GM18511 (cell line): ENCODE measurements around the gene TMEM175.
"Not testable (repeated sequence)": the region's sequence is repeated elsewhere in the genome, so short reads cannot be mapped to it uniquely, and the experiment has no call there.

Source experiments
- ATAC-seq: cut with Tn5 transposase; IDR thresholded peaks from one replicate; pipeline ENCODE4 v1.9.1; 2021; ENCODE audit warnings: mild to moderate bottlenecking, moderate library complexity; ENCODE audit not compliant: unreplicated experiment

TMEM175 gene

DNA sequence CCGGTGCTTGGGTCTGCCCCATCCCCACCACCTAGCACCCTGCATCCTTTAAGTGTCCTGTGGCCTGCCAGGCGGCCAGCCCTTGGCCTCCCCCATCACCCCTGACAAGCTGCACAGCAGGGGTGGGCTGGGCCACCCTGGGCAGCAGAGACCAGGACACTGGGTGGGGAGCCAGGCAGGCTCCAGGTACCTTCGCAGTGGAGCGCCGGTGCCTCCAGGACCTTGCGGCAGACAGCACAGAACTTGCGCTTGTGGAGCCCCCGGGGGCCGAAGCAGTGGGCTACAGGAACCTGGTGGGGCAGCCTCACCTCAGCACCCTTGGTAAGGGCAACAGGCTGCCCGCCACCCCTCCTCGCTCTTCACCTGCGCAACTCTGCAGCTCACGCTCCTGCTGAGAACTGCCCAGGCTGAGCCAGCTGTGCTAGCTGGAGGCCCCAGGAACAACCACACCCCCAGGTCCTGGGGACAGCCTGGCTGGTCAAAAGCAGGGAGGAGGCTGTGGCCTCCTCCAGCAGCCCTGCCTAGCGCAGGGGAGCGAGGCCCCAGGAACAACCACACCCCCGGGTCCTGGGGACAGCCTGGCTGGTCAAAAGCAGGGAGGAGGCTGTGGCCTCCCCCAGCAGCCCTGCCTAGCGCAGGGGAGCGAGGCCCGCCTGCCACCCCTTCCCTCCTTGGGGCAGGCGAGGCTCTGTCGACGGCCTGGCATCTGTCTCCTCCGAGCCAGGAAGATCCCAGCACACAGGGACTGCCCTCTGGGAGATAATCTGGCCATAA is 36.5 kb downstream of the TMEM175 start:
- ATAC-seq: no peak

DNA sequence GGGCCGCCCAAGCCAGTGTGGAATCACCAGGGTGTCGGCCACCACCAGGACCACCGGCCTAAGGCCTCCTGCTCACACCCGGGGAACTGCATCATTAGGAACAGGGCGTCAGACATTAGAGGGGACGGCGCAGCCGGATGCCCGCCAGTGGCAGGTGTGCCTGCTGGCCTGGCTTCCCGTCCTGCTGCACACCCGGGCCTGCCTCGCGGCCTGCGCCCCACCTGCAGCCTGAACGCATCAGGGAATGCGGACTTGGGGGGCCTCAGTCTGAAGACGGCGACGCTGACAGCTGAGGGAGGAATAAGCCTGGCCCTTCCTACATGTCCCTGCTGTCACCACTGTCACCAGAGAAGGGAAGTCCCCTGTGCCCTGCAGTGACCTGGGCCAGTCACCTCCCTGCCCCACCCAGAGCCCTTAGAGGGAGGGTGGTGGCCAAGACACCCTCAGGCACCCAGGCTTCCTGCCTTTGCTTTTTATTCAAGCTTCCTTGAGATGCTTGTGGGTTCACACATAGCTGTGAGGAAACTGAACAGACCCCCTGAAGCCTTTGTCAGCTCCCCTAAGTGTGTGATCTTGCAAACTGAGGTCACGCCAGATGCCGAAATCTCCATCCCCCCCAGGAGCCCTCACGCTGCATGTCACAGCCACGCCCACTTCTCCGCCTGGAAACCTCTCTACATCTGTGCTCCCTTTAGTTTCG is 37.9 kb downstream of the TMEM175 start:
- no peak for ATAC-seq

DNA sequence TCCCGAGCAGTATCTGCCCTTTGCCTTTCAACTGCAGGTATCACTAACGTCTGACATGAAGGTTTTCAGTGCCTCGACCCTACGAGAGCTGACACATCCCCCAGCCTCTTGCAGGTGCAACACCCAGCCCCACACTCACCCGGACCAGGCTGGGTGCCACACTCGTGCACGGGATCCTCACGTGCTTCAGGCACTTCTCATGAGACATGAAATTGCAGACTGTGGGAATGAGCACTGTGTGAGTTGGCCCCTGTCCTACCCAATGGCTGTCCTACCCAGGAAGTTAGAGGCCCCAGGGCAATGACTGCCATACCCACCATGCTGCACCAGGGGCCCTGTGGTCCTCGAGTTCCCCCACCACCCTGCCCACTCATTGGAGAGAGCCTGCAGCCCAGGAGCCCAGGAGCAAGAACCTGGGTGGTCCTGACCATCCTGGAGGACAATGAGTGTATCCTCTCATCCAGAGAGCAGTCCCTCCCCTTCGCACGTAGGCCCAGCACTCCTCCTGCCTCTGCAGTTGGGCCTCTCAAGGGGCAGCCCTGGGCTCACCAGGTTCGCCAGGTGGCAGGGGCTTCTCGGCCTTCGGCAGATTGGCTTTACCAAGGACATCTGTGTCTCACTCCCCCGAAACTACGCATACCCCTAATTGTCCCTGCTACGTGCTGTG is 38.7 kb downstream of the TMEM175 start:
- no peak for ATAC-seq

DNA sequence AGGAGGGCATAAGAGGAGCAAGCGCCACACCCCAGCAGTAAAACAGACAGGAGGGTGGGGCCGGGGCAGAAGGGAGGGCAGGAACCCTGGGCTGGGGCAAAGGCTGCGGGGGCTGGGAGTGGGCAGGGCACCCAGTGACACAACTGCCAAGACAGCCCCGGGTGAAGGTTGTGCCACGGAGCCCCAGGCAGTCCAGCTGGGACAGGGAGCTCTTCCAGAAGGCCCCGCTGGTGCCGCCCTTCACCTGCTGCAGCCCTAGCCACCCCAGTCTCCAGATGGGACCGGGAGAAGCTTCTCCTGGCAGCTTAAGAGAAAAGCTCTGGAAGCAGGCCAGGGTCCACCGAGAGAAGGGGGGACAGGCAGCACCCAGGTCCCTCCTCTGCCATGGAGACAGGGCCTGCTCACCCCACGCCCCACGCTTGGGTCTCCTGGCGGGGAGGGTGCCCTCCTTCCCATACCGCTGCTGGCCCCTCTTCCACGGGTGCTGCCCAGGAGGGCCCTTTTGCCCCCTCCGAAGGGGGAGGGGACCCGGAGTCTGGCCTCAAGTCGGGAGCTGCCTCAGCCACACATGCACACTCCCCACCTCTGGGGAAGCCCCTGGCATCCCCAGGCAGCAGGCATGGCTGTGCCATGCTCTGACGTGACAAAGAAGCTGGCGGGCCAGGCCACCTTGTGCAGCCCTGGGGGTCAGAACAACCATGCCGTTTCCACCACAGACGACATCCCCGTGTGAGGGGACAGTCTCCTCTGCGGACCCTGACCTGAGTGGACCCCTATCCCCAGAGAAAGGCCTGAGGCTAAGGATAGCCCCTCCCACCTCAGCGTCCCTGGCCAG is 39.6 kb downstream of the TMEM175 start:
- no peak for ATAC-seq

DNA sequence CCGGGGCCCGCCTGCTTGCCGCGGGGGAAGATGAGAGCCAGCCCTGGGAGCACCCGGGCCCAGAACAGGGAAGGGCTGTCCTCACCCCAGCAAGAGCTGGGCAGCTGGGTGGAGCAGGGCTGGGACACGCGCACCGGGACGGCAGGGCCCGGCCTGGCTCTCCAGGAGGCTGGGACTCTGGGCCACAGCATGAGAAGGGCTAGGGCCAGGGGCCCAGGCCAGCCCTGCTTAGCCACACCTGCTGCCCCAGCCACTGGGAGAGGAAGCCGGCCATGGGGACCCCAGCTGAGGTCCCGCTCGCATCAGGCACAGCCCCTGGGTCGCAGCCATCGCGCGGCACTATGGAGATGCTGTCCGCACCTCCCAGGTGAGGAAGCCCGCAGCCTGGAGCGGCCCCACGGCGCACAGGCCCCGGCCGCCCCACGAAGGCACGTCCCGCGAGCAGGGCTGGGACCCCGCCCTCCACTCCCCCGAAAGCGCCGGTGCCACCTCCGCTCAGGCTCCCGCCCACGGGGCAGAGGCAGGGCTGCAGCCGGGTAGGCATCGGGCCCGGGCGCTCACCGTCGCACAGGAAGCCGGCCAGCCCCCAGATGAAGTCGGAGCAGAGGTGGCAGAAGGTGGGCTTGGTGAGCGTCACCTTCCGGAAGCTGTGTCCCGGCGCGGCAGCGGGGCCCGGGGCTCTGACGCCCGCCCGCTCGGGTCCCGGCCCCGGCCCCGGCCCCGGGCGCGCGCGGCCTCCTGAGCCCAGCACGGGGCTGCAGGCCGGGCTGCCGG is 40.6 kb downstream of the TMEM175 start:
- peak; percentile 59 for ATAC-seq

DNA sequence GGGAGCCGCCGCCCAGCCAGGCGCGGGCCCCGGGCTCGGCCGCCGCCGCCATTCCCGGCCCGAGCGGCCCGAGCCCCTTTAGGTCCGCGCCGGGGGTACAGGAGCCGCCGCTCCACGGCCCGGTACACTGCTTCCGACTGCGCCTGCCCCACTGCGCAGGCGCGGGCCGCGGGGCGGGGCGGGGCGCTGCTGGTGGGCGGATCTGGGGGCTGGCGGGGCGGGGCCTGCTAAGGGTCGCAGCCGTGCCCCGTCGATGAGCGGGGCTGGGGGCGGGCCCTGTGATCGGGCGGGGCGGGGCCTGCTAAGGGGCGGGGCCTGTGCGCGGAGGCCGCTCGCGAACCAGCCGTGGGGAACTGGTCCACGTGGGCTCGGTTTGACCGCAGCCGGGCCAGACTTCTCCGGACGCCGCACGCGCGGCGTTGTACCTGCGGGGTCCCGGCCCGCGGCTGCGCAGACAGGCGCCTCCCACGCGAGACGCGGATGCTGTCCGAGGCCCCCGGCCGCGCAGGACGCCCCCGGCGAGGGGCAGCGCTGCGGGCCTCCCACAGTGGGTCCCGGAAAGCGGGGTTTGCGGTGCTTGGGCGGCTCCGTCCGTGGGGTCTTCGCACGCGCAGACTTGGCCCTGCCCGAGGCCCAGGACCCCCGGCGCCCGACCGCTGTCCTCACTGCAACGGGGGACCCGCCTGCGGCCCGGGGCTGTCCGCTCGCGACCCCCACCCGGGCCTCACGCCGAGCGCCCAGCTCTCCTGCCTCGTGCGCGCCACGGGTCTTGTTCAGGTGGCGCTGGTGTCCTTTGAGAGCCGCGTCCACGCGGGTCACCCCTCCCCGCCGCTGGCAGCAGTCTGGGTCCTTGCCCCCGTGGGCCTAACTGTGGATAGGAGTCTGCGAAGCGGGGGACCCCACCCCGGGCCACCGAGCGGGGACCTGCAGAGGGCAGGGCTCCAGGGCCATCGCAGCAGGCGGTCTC is 41.5 kb downstream of the TMEM175 start, which contains the start of gene DGKQ:
TSS of gene DGKQ (minus strand) at position 139 of the 967 bp plus-strand sequence. CDS start at position 52, 87 bp downstream.
- peak; percentile 71 for ATAC-seq

DNA sequence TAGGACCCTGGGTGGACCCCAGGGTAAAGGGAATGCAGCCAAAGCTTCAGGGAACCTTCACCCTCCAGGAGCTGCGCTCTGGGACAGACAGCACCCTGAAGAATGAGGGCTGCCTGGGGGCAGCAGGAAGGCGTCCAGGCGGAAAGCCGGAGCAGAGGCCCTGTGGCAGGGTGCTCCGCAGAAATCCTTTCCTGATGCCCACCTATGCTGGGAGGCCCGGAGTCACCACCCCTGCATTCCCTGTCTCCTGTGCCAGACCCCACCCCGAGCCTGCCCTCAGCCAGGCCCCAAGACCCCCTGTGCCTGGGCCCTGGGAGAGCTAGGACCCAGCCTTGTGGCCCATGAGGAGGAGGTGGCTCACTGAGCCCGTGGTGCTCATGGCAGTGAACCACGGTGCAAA is 42.4 kb downstream of the TMEM175 start:
- ATAC-seq: no peak

DNA sequence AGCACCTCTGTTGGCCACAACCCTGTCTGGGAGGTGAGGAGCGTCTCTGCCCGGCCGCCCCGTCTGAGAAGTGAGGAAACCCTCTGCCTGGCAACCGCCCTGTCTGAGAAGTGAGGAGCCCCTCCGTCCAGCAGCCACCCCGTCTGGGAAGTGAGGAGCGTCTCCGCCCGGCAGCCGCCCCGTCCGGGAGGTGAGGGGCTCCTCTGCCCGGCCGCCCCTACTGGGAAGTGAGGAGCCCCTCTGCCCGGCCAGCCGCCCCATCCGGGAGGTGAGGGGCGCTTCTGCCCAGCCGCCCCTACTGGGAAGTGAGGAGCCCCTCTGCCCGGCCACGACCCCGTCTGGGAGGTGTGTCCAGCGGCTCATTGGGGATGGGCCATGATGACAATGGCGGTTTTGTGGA is 43.8 kb downstream of the TMEM175 start:
- not testable (repeated sequence) for ATAC-seq

DNA sequence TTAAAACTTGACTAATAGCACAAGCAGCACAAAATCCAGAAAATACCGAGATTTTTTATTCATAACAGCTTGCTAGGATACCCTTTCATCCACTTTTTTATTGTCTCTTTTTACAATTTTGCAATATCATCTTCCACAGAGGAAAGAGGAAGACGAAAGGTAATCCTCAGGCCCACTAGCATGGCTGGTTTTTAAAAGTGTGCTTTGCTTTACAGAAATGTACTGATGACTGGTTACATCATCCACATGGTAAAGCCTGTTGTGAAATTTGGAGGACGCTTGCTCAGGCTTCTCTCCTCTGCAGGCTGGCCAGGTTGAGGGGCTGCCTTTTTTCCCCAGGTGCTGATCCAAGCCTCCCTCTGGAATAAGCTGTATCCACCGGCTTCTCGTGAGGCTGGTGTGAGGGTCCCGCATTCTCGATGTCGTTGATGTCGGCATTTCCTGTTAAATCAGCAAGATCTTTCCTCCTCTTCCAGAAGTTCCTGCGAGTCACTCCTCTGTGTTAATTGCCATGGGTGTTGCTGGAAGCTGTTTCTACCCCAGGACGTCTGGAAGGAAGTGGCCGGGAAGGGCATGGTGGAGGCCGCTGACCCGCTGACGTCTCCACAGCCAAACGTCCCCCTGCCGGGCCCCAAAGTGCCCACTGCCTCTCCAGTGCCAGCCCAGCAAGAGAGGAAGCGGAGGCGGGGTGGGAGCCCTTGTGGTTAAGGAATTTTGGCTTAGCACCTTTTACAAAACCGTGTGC is 46.9 kb downstream of the TMEM175 start:
- ATAC-seq: no peak

DNA sequence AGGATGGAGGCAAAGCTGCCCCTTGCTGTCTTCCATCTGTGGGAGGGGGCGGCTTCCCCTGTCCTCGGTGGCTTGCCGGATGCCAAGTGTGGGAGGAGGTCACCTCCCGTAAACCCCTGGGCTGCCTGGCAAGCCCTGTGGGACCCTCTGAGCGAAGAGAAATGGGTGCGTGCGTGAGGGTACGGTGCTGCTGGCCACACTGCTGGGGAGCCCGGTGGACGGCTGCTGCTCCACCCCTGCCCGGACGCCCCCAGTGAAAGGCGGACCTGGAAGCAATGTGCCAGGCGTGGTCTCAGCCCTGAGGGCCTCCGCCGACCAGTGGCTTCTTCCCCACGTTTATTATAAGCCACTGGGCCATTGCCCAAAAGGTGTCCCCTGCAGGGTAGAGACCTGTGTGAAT is 50.0 kb downstream of the TMEM175 start:
- ATAC-seq: no peak

DNA sequence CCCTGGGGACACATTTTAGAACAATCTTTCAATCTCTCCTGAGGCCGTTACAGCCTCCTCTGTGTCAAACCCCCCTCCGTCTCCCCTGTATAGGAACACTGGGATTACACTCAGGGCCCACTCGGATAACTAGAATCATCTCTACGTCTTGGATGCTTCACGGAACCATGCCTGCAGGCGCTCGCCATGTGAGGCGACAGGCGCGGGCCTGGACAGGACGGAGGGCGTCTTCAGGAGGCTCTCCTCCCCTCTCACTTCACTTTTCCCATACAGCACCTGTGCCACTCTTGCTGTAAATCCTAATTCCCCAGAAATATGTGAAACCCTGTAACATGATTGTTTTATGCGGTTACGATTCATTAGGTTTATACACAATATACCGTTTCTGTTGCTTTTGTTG is 50.6 kb downstream of the TMEM175 start:
- ATAC-seq: no peak

DNA sequence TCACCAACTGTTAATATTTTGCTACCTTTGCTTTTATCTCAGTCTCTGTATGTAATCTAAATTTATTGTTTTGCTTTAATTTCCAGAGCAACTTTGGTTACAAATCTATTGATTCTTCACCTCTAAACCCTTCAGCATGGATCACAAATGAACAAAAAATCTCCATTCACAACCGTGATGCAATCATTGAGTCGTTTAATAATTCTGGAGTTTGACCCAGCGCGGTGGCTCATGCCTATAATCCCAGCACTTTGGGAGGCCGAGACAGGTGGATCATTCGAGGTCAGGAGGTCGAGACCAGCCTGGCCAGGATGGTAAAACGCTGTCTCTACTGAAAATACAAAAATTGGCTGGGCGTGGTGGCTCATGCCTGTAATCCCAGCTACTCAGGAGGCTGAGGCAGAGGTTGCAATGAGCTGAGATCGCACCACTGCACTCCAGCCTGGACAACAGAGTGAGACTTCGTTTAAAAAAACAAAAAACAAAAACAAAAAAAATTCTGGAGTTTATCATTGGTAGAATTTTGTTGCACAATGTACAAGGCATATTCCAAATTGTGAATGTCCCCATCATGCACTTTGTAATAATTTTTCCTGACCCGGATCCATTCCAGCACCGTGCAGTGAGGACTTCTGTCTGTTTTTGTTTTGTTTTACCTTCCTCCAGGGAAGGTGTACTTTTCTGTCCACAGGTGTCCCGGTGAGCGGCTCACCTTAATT is 52.2 kb downstream of the TMEM175 start:
- no peak for ATAC-seq

DNA sequence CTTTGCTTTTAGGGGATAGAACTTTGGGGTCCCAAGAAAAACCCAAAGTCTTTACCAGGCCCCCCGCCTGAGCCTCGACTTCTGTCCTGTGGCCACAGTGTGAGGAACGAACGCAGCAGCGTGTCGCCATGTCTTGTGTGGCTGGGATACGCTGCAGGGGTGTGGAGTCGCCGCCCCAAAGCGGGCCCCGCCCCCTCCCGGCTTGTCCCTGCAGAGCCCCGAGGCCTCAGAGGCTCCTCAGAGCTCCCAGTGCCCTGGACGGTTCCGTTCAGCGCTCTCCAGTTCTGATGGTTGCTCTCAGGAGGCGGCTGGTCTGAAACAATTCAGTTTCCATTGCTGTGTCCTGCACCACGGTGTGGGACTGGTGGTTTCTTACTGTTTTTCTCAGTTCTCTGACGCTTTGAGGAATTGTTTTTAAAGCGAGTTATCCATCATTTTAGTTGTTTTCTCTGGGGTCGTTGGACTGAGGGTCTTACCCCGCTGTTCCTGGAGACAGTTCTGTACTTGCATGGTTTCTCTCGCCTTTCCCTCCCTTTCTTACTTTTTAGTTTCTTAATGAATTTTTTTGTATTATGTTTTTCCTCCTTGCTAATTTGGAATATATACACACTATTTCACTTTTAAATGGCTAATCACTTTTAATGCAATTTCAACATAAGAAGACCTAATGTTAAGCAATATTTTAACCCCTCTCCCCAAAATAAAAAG is 53.0 kb downstream of the TMEM175 start:
- no peak for ATAC-seq

DNA sequence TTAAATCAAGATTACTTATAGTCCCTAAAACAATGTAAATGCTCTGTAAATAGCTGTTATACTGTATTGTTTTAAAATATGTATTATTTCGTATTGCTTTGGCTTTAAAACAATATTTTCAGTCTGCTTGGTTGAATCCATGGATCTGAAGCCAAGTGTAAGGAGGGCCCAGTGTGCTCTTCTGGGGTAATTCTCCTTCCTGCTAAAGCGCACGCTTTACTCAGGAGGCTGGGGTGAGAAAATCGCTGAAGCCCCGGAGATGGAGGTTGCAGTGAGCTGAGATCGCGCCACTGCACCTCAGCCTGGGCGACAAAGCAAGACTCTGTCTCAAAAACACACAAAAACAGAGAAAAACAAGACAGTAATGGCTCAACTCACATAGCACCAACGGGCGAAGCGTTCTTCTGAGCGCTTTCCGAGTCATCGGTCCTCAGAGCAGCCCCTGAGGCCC is 54.2 kb downstream of the TMEM175 start:
- peak; percentile 36 for ATAC-seq

DNA sequence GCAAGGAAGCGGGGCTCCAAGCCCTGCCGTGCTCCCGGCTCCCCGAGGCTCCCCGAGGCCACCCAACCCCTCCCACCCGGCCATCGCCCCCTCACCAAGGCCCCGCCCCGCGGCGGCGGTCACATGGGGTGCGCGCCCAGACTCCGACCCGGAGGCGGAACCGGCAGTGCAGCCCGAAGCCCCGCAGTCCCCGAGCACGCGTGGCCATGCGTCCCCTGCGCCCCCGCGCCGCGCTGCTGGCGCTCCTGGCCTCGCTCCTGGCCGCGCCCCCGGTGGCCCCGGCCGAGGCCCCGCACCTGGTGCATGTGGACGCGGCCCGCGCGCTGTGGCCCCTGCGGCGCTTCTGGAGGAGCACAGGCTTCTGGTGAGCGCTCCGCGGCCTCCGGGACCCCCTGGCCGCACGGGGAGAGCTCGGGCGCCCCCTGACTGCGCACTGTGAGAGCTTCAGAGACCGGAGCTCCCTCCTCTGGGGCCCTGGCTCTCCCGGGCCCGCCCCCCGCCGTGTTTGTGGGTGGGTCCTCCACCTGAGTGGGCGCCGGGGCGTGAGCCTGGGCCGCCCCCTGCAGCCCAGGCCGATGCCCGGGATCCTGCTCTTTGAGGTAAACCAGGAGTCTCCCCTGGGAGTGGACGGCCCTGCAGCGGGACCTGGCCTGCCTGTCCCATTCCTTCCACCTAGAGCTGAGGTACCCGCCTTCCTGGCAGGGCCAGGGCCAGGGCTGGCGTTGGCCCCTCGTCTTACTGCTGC is 54.8 kb downstream of the TMEM175 start, which contains the start of gene IDUA:
TSS of gene IDUA (plus strand) at position 166 of the 745 bp plus-strand sequence. CDS start at position 207, 41 bp downstream.
- peak; percentile 85 for ATAC-seq
